T-helper 22 cell (primary cell): ENCODE data around the gene PRUNE2.

ENCODE experiments used
- DNase-seq: peaks from one replicate; pipeline ENCODE4 v3.0.0-alpha.2; 2020; ENCODE audit warnings: low read depth

Gene PRUNE2

DNA sequence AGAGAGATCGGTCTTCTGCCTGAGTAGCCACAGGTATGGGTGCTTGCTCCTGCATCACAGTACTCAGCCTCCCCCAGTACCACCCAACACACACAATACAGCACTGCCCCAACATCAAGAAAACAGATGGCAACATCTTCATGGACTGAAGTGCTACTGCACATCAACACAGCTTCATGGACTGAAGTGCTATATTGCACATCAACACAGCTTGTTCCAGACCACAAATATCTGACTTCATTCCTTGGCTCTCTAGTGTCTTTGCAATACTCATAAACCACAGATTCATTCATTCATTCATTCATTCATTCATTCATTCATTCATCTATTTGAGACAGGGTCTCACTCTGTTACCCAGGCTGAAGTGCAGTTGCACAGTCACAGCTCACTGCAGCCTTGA, 172.8 kb downstream of the PRUNE2 start:
- DNase-seq: no peak

DNA sequence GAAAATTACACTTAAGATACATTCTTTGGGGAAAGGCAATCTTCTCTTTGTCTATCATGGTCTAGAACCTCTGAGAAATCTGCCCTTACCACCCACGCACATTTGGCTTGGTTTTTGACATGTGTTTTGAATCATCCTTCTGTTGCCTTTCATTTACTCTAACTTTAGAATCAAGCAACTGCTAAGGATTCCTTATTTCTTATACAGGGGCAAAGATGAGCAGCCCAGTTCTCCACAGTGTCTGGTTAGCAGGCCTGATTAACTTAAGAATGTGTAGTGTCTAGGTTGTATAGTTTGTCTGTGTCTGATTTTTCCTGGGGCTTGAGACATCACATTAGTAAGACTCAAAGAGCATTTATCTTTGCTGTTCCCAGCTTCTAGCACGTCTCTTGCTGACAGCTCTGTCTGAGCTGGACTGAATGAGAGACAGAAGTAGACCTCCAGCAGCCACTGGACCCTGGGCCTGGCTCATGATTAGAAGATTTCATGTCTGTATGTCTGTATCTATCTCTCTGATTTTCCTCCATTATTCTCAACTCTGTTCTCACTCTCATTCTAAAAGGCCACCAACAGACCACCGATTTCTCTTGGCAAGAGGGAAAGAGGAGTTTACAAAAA, 173.5 kb downstream of the PRUNE2 start:
- no peak for DNase-seq

DNA sequence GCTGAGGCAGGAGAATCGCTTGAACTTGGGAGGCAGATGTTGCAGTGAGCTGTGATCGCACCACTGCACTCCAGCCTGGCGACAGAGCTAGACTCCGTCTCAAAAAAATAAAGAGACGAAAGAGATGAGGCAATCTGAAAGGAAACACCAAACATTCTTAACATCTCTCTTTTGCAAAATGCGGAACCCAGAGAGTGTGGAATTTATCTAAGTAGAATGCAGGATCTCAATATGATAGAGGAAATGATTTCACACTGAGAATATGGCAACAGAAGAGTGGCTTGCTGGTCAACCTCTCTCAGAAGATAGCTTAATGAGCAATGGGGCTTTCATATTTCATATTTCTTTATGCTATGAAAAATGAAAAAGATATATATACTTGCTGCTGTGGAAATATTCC, 175.1 kb downstream of the PRUNE2 start:
- DNase-seq: no peak

DNA sequence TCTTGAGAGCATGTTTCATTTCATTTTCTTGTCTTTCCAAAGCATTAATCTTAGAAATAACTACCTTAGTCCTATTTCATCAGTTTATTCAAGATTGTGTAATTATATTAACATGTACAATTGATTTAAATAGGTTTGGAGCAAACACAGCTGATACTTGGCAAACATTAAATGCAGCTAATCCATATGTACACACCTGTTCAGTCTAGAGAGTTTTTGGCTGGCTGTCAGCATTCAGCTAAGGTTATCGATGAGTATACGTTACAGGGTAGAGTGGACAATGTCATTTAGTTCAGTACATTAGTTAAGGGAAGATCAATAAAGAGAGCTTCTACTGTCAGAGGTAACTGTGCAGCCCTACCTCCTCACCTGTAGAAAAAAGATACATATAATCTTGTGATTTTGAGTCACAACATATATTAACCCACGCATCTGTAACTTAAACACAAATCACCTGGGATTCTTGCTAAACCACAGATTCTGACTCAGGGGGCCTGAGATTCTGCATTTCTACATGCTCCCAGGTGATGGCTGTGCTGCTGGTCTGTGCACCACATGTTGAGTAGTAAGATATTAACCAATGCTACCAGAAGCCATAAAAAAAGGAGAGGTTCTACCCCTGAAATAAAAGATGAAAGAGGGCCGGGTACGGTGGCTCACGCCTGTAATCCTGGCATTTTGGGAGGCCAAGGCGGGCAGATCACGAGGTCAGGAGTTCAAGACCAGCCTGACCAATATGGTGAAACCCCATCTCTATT, 175.8 kb downstream of the PRUNE2 start:
- DNase-seq: no peak

DNA sequence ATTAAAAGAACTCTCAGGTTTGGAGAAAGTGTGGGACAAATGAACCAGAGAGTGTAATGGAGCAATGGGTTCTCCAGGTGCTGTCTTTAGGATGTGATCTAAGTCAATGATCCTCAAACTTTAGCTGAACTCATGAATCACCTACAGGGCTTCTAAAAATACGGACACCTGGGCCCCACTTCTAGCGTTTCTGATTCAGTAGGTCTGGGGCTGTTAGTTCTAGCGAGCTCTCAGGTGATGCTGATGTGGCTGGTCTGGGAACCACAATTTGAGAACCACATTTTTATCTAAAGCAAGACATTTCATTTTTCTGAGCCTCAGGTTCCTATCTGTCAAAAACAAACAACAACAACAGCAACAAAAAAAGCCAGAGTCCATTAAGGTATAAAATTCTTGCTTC, 176.8 kb downstream of the PRUNE2 start:
- DNase-seq: no peak

DNA sequence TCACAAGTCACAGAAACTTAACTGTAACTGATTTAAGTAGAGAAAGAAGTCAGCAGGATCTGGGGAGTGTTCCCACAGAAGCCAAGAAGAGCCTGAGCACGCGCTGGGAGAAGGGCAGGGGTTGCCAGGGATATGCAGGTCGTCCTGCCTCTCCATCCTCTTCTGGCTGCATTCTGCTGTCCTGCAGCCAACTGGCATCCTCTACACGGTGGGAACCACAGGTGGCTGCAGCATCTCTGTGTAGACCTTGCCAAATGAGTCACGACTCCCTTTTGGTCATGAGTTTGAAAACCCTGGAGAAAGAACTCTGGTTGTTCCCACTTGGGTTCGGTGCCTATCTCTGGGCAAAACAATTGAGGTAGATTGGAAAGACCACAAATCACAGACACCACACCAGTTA, 180.0 kb downstream of the PRUNE2 start:
- DNase-seq: no peak

DNA sequence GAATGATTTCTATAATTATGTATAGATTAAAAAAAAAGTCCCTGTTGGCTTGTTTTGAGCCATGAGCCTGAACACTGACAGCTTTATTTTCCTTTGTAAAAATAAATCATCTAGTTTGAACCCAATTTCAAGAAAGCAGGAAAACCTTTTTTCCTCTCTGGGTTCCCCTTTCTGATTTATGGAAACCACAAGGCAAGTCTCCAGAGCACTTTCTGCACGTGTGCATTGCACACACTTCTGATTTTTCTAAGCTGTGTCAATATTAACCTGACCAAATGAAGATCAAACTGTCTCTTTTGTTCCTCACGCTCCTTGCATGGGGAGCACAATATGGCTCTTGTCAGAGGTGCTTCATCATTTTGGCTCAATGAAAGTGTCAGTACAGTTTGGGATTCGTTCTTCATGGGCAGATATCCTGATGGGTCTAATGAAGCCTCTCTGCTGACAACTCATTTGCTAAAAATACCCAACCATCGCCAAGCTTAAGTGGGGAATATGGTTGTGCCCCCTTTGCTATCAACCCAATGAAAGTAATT, 180.8 kb downstream of the PRUNE2 start:
- no peak for DNase-seq

DNA sequence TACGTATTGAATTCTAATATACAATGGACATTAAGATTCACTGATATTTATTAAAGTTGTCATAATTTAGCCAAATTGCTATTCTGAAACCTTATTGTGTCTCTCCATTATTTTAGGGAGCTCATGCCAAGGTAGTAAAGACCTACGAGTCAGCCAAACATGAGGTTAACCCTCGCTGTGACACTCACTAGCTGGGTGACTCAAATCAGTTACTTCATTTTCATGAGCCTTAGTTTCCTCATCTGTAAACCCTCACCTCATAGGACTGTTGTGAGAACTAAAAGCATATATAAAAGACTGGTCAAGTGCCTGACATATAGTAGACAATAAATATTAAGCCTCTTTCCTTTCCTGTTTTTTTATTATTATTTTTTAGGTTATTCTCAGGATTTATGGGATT, 185.7 kb downstream of the PRUNE2 start:
- no peak for DNase-seq

DNA sequence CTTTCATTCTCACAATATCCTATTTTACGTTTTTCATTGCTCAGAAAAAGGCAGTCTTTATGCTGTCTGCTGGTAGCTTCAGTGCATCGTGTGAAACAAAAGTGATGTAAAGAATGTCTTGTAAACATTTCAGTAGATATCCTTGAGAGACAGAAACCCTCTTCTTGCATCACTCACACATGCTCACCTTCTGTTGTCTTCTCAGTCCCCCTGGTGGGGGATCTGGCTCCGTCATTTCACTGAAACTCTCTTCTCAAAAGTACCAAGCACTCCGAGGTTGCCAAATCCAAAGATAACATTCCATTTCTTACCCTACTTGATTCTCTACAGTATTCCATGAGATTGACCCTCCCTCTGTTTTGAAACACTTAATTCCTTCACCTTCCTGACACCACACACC, 187.7 kb downstream of the PRUNE2 start:
- no peak for DNase-seq

DNA sequence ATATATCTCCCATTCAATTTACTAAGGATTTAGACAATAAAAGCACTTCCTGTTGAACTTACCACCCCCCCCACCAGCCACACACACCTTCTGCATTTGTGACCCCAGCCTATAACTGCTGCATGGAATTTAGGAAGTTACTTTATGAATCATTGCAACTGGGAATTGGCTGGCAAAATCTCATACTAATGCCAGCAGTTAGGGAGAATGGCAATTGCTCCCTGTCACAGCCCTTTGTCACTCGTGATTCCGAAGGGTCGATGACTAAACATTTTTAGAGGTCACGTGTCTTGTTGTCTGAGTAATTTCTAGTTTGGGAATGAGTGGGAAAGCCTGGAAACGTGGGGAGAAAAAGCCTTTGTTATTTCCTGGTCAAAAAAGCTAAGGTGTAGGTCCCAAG, 188.3 kb downstream of the PRUNE2 start:
- no peak for DNase-seq

DNA sequence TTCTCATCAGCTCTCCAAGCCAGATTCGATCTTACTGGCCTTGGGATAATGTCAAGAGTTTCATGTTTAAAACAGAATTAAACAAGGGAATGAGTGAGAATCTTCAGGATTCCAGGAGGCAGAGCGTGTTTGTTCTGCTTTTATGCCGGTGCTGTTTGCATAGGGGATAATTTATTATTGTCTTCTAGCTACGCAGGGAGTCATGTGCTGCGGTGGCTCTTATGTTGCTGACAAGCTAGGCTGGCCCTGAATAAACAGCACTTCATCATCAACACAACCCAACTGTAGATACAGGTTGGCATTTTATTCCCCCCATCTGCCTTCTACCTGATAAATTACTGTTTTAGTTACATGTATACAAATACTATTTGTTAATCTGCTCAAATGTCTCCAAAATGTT, 188.7 kb downstream of the PRUNE2 start:
- no peak for DNase-seq

DNA sequence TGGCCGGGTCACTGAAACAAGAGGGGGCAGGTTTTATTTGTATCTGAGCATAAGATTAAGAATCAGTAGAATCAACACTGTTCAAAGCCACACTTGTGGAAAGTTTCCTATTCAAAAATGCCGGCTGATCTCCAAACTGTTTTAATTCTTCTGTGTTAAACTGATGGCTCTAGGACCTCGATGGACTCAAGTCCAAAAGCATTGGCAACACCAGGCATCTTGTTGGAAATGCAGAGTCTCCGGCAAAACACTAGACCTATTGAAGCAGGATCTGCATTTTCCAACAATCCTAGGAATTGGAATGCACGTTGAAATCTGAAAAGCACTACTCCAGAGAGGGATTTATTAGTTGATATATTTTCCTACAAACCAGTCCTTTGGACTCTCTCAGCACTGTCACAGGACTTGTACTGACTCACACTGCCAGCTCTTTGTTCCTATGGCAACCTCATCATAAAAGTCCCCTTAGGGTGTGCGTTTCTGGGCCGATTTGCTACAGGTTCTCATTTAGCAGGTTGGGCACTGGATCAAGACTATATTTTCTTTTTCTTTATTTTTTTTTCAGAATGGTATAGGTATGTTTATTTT, 189.7 kb downstream of the PRUNE2 start:
- no peak for DNase-seq

DNA sequence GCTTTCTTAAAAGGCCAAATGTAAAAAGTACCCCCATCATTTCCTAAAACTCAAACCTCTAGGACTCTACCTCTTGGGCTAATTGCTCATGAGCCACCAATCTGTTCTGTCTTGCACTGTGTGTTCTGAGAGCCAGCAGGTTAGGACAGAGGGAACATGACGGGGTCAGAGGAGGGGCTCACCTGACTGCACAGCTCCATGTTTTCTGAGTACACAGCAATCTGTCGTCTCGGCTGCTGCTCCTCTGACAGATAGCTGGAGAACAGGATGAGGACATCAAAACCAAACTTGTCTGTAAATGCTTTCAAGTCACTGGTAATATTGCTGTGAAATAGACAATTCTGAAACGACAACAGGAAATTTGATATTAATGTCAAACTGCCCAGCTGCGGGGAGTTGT, 192.5 kb downstream of the PRUNE2 start:
- no peak for DNase-seq

DNA sequence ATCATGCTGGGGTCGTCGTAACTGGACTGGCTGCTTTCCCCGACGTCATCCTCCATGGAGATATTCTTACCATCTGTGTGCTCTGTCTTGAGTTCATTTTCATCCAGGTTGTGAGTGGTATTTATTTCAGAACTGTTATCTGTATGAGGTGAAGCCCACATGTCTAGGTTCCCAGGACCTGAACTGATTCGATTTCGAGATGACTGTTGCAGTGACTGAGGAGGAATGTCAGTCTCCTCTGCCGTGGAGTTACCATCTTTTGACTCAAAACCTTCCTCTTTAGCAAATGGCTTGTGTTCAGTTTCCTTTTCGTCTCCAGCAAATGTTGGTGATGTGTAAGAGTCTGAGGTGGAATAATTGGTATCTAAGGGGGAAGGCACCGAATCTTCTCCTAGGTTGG, 196.9 kb downstream of the PRUNE2 start:
- no peak for DNase-seq

DNA sequence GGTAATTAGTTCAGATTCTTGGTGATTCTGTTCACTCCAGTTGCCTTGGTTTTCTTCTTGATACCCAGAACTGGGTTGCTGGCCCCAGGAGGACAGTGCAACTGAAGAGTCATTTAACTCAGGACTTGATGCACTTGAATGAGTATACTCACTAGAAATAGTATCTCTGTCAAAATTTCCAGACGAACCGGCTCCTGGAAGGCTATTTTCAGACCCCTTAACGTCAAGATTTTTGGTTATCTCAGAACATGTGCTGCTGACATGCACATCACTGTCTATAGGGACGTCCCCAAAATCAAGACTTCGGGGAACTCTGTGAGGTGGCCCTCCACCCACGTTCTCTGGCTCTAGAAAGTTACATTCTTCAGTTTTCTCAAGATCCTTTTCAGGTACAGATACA, 198.4 kb downstream of the PRUNE2 start:
- no peak for DNase-seq

DNA sequence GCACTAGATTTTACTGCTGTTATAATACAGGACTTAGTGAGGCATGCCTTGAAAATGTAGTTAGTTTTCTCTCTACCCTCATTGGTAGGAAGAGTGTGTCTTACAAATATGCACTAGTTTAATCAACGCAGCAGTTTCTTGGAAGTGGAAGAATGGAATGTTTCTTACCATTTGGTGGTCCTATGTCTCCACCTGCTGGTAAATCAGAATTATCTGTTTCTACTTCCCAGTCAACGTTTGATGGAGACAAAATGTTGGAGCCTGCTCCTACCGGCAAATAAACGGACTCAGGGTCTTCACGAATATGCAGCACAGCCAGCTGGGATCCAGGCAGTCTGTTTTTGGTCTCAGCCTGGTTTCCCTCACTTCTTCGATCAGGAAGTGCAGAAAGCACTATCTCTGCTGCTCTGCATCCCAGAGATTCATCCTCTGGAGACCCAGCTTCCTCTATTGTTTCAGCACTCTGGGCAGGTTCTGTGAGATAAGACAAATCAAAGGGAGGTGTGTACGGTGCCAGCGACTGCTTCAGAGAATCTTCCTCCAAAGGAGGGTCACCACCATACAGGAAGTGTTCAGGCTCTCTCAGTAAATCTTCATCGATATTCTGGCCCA, 201.2 kb downstream of the PRUNE2 start:
- no peak for DNase-seq

DNA sequence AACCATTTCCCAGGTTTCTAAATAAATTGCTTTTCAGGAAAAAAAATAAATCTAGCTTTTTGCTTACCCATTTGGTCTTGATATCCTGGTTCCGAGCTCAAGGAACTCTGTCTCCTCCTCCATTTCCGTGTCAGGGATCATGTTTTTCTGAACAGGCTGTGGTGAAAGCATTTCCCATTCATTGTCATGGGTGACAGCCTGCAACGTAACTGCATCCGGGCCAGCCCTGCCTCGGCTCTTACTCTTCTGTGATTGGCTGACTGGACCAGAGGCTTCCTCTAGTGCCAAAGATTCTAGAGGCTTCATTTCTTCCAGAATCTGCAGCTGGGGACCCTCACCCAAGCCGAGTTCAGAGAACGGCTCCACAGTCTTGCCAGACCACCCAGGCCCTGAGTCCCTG, 202.6 kb downstream of the PRUNE2 start:
- no peak for DNase-seq

DNA sequence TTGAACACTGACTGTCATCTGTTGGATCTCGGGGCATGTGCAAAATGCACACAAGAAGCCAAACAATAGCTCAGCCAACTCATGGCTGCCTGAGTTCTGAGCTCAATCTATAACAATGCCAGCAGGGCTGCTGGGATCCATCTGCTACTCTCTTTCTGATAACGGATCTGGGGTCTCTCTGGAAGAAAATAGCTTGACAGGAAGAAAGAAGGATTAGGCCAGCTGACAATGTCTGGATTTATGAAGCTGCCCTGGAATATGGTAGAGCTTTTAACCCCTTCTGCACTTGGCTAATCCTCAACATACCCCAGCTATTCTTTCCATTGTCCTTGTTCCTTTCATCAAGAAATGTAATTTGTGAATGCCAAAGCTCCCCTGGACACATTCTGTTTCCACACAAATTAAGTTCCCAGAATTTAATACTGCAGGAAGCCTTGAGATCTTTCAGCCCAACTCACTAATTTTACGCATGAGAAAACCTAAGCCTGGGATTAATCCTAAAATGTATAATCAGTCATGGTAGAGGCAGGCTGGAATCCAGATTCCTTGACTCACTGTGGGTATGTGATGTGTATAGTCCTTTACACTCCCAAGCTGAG, 204.4 kb downstream of the PRUNE2 start:
- DNase-seq: no peak

DNA sequence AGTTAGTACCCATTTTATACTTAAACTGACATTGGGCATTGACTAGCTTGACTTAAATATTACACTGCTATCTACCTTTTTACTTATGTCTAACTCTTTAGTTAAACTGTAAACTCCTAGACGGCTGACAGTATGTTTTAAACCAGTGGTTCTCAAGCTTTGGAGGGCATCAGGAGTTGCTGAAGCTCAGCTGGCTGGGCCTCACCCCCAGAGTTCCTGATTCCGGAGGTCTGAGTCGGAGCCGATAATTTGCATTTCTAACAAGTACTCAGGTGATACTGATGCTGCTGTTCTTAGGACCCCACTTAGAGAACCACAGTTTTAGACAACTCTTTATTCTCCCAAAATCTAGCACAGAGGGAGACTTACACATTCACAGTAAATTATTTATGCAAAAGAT, 205.0 kb downstream of the PRUNE2 start:
- no peak for DNase-seq

DNA sequence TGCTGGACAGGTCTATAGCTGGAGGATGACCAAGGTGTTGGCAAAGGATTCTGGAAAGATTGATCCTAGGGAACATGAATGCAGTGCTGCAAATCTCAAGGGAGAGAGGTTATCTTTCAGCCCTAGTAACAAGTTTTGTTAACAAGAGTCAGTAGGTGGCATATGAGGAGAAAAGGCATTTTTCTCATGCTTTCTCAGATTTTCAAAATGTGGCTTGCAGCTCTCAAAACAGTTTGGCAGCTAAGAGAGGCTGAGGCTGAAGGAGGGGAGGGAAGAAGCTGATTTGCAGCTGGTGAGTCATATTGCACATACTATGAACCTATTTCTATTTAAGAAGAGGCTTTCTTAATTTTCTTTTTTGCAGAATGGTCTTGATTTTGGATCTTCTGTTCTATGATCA, 205.9 kb downstream of the PRUNE2 start:
- DNase-seq: no peak

DNA sequence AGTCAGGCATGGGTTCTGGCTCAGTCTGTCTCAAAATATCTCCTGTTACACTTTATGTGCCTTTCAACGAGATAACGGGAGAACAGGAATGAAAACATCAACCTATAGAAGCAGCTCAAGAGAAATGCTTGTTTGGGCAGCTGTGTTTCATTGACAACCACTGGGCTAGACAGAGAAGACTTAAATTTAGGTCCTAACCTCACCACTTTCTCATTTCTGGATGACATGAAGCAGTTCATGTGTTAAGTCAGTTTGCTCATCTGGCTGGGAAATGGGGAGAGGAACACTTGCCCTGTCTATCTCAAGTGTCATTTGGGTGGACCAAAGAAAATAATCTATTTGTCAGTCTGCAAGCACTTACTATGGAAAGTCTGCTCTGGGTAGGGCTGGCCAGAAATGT, 208.4 kb downstream of the PRUNE2 start:
- no peak for DNase-seq

DNA sequence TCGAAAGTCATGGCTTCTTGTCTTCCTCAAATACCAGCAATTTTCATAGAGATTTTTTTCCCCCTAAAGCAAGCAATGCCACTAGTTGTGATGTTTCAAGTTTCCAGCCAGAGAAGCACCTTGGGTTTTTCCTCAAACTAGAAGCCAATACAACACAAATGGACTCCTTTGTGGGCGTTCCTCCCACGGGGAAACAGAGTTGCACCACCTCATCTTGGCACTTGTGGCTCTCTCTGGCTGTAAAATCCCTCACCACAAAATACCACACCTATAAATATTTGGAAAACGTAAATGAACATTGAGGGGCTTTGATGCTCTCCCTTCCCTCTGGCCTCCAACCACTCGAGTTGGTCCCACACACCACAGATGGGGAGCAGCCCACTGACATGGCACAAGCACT, 208.8 kb downstream of the PRUNE2 start:
- no peak for DNase-seq

DNA sequence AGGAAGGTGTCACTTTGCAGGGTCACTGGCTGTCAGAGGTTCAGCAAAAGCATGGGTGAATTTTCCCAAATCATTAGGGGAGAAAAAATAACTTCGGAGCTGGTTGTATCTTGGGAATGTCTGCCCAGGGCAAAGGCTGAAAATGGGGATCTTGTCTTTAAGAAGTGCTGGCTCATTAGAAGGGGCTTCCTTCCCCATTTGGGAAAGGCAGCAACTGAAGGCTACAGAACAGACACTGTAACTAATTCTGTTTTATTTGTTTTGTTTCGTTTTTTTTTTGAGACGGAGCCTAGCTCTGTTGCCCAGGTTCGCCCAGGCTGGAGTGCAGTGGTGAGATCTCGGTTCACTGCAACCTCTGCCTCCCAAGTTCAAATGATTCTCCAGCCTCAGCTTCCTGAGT, 212.0 kb downstream of the PRUNE2 start:
- no peak for DNase-seq
